OCI-LY3 (cell line): ENCODE results near the gene TMC6.

Experiments used
- H2AFZ ChIP-seq: fragments of 200-600, 300-600 bp; shearing (Covaris generic); 2 replicates; pipeline ENCODE4 v1.6.0; 2014; ENCODE audit warnings: antibody characterized with exemption, low read depth, low read length
- H3K27ac ChIP-seq: fragments of 200-600, 300-600 bp; sonication (generic); 2 replicates; pipeline ENCODE4 v1.5.1; 2014; ENCODE audit warnings: mild to moderate bottlenecking, low read length, moderate library complexity, mixed read lengths
- H3K27me3 ChIP-seq: fragments of 200-600, 300-600 bp; sonication (generic); 2 replicates; pipeline ENCODE4 v1.6.1; 2014; ENCODE audit warnings: low read depth, low read length, mixed read lengths
- H3K36me3 ChIP-seq: fragments of 200-600, 300-600 bp; sonication (generic); replicated peaks from 2 replicates; pipeline ENCODE3; 2014; ENCODE audit warnings: low read depth, low read length, mixed read lengths
- H3K4me1 ChIP-seq: fragments of 300-600, 200-600 bp; sonication (generic); 2 replicates; pipeline ENCODE4 v1.6.1; 2014; ENCODE audit warnings: low read length, mixed read lengths
- H3K4me2 ChIP-seq: fragments of 200-600, 300-600 bp; sonication (generic); 2 replicates; pipeline ENCODE4 v1.6.1; 2014; ENCODE audit warnings: low read length, mixed read lengths
- H3K4me3 ChIP-seq: fragments of 300-600, 200-600 bp; sonication (generic); 2 replicates; pipeline ENCODE4 v1.5.1; 2014; ENCODE audit warnings: antibody characterized with exemption, mild to moderate bottlenecking, low read length, moderate library complexity
- H3K79me2 ChIP-seq: fragments of 300-600, 200-600 bp; shearing (Covaris generic); 2 replicates; pipeline ENCODE4 v1.6.1; 2014; ENCODE audit warnings: mild to moderate bottlenecking, low read length, mixed read lengths
- H3K9ac ChIP-seq: fragments of 300-600, 200-600 bp; shearing (Covaris generic); 2 replicates; pipeline ENCODE4 v1.6.0; 2014; ENCODE audit warnings: mild to moderate bottlenecking, low read length, moderate library complexity
- H3K9me3 ChIP-seq: fragments of 200-600, 300-600 bp; shearing (Covaris generic); 2 replicates; pipeline ENCODE4 v1.6.1; 2014; ENCODE audit warnings: low read length, mixed read lengths; ENCODE audit not compliant: insufficient read depth
- H4K20me1 ChIP-seq: fragments of 200-600, 300-600 bp; sonication (generic); 2 replicates; pipeline ENCODE4 v1.6.1; 2016; ENCODE audit warnings: low read length, mixed read lengths; ENCODE audit not compliant: insufficient read depth
- EZH2phosphoT487 ChIP-seq: fragments of 200-600 bp; shearing (Covaris generic); IDR thresholded peaks from 2 replicates; pipeline ENCODE4 v1.6.1; 2018; ENCODE audit warnings: antibody characterized with exemption, mixed run types, low read depth
- TF ChIP-seq, protein P1 (sequence below): fragments of 200-600, 300-600 bp; sonication (generic); IDR thresholded peaks from 2 replicates; pipeline ENCODE4 v1.5.1; 2014; ENCODE audit warnings: antibody characterized with exemption, low read length, low read depth

TMC6 gene

DNA sequence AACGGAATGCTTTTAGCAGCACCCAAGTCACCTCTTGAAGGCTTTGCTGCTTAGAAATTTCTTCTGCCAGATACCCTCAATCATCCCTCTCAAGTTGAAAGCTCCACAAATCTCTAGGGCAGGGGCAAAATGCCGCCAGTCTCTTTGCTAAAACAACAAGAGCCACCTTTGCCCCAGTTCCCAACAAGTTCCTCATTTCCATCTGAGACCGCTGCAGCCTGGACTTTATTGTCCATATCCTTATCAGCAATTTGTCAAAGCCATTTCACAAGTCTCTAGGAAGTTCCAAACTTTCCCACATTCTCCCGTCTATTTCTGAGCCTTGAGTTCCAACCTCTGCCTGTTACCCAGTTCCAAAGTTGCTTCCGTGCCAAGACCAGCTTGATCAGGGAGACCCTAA is 27.4 kb downstream of the TMC6 start:
- Histone ChIP-seq H3K9ac (no peak overlapping the region), H3K4me2 (no peak overlapping the region), H4K20me1 (no peaks in the 10 kb centered on the region), H3K27me3 (no peaks in the 10 kb centered on the region), H3K9me3 (no peaks in the 10 kb centered on the region), H3K4me3 (no peak overlapping the region), H3K4me1 (no peaks in the 10 kb centered on the region), H3K79me2 (no peaks in the 10 kb centered on the region), H3K36me3 (no peaks in the 10 kb centered on the region), H3K27ac (no peak overlapping the region), H2AFZ (no peak overlapping the region)
- TF ChIP-seq, protein P1, sequence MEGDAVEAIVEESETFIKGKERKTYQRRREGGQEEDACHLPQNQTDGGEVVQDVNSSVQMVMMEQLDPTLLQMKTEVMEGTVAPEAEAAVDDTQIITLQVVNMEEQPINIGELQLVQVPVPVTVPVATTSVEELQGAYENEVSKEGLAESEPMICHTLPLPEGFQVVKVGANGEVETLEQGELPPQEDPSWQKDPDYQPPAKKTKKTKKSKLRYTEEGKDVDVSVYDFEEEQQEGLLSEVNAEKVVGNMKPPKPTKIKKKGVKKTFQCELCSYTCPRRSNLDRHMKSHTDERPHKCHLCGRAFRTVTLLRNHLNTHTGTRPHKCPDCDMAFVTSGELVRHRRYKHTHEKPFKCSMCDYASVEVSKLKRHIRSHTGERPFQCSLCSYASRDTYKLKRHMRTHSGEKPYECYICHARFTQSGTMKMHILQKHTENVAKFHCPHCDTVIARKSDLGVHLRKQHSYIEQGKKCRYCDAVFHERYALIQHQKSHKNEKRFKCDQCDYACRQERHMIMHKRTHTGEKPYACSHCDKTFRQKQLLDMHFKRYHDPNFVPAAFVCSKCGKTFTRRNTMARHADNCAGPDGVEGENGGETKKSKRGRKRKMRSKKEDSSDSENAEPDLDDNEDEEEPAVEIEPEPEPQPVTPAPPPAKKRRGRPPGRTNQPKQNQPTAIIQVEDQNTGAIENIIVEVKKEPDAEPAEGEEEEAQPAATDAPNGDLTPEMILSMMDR, result no peak
- TF ChIP-seq EZH2phosphoT487, result no peak

- H3K27ac ChIP-seq, result no peak overlapping the region
- no peak overlapping the region for H3K4me3 ChIP-seq
- no peaks in the 10 kb centered on the region for H3K36me3 ChIP-seq
- no peak overlapping the region for H2AFZ ChIP-seq
- no peaks in the 10 kb centered on the region for H3K9me3 ChIP-seq
- H3K79me2 ChIP-seq, result no peaks in the 10 kb centered on the region
- no peak overlapping the region for H3K4me2 ChIP-seq
- no peaks in the 10 kb centered on the region for H4K20me1 ChIP-seq
- H3K4me1 ChIP-seq, result no peaks in the 10 kb centered on the region
- peaks cover 6% of the 10 kb centered on the region; the same call in 1 of the 2 replicates for H3K27me3 ChIP-seq
- TF ChIP-seq EZH2phosphoT487, result no peak
- TF ChIP-seq, protein P1, result no peak
- no peak overlapping the region for H3K9ac ChIP-seq
Observed at GRCh38 chr17:78096093-78096492, 32.5 kb downstream of the TMC6 start.

DNA sequence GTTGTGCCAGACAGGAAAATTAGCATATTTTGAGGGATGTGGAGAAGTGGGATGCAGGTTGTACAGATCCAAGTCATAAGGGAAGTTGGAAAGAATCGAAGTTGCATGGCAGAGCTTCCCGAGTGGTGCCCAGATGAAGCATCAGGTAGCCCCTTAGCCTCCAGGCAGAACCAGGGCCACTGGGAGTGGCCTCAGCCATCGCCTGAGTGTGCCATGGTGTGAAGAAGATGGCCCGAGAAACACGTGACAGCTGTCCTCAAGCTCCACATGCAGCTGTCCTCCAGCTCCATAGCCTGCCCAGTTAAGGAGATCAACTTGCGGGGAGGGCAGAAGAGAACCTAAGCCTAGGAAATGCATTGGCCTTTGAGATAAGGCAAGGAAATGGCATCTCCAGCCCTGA is 33.5 kb downstream of the TMC6 start:
- peaks cover 8% of the 10 kb centered on the region; the same call in 1 of the 2 replicates for H3K27me3 ChIP-seq
- H3K27ac ChIP-seq, result no peak overlapping the region
- H3K9me3 ChIP-seq, result no peaks in the 10 kb centered on the region
- no peak overlapping the region for H3K4me2 ChIP-seq
- H3K36me3 ChIP-seq, result no peaks in the 10 kb centered on the region
- no peak overlapping the region for H3K9ac ChIP-seq
- no peak overlapping the region for H2AFZ ChIP-seq
- no peak overlapping the region for H3K4me3 ChIP-seq
- no peaks in the 10 kb centered on the region for H3K4me1 ChIP-seq
- no peaks in the 10 kb centered on the region for H4K20me1 ChIP-seq
- TF ChIP-seq, protein P1, result no peak
- TF ChIP-seq EZH2phosphoT487, result no peak
- no peaks in the 10 kb centered on the region for H3K79me2 ChIP-seq

GRCh38 chr17:78092794-78093324 is 35.7 kb downstream of the TMC6 start:
- Histone ChIP-seq H3K27me3 (peaks cover 8% of the 10 kb centered on the region; the same call in 1 of the 2 replicates), H3K4me1 (peaks cover 6% of the 10 kb centered on the region), H4K20me1 (no peaks in the 10 kb centered on the region), H3K4me2 (no peak overlapping the region), H3K4me3 (no peak overlapping the region), H3K36me3 (no peaks in the 10 kb centered on the region), H3K27ac (no peak overlapping the region), H3K9ac (no peak overlapping the region), H3K79me2 (no peaks in the 10 kb centered on the region), H3K9me3 (no peaks in the 10 kb centered on the region), H2AFZ (no peak overlapping the region)
- no peak for TF ChIP-seq EZH2phosphoT487
- TF ChIP-seq, protein P1, result no peak
